T-helper 22 cell (primary cell): ENCODE data around the gene IGFN1.
"Not testable (repeated sequence)": the region's sequence is repeated elsewhere in the genome, so short reads cannot be mapped to it uniquely, and the experiment has no call there.

Experiments
- DNase-seq: peaks from one replicate; pipeline ENCODE4 v3.0.0-alpha.2; 2020; ENCODE audit warnings: low read depth

Gene IGFN1

GRCh38 chr1:201250326-201251011 lies 59.8 kb downstream of the IGFN1 start:
- no peak for DNase-seq

- no peak for DNase-seq
These were observed 60.8 kb downstream of the IGFN1 start for GRCh38 chr1:201251411-201251810.

- DNase-seq = no peak
These were observed 61.3 kb downstream of the IGFN1 start for GRCh38 chr1:201251851-201252430.

GRCh38 chr1:201252944-201253371 lies 62.3 kb downstream of the IGFN1 start:
- no peak for DNase-seq

- DNase-seq = no peak
These were observed 62.8 kb downstream of the IGFN1 start for GRCh38 chr1:201253411-201253810.

GRCh38 chr1:201253906-201254624 lies 63.4 kb downstream of the IGFN1 start:
- DNase-seq = no peak

GRCh38 chr1:201254625-201255478 lies 64.2 kb downstream of the IGFN1 start:
- DNase-seq = no peak

- no peak for DNase-seq
These were observed 65.1 kb downstream of the IGFN1 start for GRCh38 chr1:201255479-201256362.

GRCh38 chr1:201258132-201258531 lies 67.5 kb downstream of the IGFN1 start:
- not testable (repeated sequence) for DNase-seq

- DNase-seq = no peak
These were observed 68.2 kb downstream of the IGFN1 start for GRCh38 chr1:201258763-201259230.

- no peak for DNase-seq
These were observed 69.0 kb downstream of the IGFN1 start for GRCh38 chr1:201259476-201260235.

- no peak for DNase-seq
These were observed 69.6 kb downstream of the IGFN1 start for GRCh38 chr1:201260236-201260590.

- no peak for DNase-seq
These were observed 70.2 kb downstream of the IGFN1 start for GRCh38 chr1:201260648-201261311.

GRCh38 chr1:201261771-201262547 lies 71.3 kb downstream of the IGFN1 start:
- DNase-seq = no peak

- DNase-seq = no peak
These were observed 72.5 kb downstream of the IGFN1 start for GRCh38 chr1:201262963-201263608.

- no peak for DNase-seq
These were observed 73.4 kb downstream of the IGFN1 start for GRCh38 chr1:201264072-201264471.

- DNase-seq = no peak
These were observed 73.9 kb downstream of the IGFN1 start for GRCh38 chr1:201264554-201264953.

- DNase-seq = no peak
These were observed 75.1 kb downstream of the IGFN1 start for GRCh38 chr1:201265756-201266155.

- no peak for DNase-seq
These were observed 75.7 kb downstream of the IGFN1 start for GRCh38 chr1:201266276-201266675.
